GM19468 (cell line): ENCODE measurements around the gene RPE.

Experiments
- ATAC-seq: cut with Tn5 transposase; IDR thresholded peaks from one replicate; pipeline ENCODE4 v1.9.1; 2021; ENCODE audit warnings: mild to moderate bottlenecking, moderate library complexity, moderate number of reproducible peaks; ENCODE audit not compliant: unreplicated experiment; ENCODE audit errors: extremely low read depth

The RPE gene

DNA sequence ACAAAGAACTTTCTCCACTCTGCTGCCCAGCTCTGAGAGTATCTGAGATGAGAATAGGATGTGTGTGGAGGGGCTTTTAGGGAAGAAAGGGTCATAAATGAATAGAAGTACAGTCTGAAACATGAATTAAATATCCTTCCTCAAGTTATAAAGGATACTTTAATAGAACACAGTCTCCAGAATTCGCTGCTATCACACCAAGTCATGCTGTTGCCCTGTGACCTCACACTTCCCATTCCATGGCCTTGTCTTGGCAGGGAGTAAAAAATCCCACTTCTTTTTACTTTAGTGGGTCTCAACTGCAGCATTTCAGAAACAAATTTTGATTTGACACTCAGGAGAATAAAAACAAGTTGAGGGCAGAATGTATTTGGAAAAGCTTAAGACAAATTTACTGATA lies 3.8 kb upstream of the RPE start:
- ATAC-seq, result no peak

DNA sequence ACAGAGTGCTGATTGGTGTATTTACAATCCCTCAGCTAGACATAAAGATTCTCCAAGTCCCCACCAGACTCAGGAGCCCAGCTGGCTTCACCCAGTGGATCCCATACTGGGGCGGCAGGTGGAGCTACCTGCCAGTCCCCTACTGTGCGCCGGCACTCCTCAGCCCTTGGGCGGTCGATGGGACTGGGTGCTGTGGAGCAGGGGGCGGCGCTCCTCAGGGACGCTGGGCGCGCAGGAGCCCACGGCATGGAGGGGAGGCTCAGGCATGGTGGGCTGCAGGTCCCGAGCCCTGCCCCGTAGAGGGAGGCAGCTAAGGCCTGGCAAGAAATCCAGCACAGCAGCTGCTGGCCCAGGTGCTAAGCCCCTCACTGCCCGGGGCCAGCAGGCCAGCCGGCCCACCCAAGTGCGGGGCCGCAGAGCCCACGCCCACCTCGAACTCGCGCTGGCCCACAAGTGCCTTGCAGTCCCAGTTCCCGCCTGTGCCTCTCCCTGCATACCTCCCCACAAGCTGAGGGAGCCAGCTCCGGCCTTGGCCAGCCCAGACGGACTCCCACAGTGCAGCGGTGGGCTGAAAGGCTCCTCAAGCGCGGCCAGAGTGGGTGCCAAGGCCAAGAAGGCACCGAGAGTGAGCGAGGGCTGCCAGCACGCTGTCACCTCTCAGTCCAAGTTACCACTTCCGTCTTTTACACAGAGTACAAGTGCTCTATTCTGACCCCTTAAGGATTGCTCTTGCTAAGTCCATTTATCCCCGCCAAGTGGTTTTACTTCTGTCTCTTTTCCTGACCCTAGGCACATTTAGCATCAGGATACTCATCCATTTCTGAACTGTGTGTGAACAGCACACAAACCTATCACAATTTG lies 1.7 kb upstream of the RPE start:
- ATAC-seq, result no peak

DNA sequence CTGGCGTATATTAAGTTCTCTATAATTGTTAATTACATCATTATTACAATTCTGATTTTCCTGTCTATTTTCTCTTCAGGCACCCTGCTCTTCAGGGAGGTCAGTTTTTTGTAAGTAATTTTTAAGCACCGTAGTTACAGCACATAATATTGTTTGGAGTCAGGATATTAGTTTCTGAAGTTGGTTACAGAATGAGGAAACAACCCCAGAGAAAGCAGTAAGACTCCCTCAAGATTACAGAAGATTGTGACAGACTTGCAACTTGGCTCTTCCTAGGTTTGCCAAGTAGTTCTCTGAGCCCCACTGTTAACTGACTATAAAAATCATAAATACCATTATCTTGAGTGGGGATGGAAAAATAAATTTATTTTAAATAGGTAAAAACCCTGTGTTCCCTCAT lies 921 bp downstream of the RPE start:
- ATAC-seq, result no peak

DNA sequence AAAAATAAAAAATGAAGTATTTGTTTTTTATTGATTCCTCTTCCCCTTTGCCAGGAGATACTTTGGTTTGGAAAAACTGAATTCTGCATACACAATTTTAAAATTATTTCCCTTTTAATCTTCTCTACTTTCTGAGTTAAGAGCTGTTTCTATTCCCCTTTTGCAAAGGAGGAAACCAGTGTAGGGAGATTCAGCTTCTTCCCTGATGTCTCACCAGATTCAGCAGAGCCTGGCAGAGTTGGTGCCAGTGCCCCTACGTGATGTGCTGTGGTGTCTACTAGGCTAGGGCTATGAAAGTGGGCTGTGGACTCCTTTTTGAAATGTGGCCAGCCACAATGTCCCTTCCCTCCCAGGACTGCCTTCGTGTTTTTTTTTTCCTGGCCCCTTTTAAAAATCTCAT lies 2.4 kb downstream of the RPE start:
- ATAC-seq, result no peak

DNA sequence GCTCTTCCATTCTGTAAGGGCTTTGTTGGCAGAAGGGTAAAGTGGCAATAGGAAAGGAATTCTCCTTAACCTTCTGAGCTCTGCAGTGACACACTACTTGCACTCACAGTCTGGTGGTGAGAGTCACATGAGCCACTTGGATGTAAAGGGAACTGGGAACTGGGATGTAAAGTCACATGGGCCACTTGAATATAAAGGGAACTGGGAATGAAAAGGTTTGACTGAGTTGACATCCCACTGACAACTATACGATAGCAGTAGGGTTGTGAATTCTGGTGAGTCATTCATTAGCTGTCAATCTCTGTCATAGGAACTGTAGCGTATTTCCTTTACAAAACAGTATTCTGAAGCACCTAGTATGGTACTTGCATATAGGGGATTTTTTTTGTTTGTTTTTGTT lies 5.5 kb downstream of the RPE start:
- ATAC-seq, result no peak

DNA sequence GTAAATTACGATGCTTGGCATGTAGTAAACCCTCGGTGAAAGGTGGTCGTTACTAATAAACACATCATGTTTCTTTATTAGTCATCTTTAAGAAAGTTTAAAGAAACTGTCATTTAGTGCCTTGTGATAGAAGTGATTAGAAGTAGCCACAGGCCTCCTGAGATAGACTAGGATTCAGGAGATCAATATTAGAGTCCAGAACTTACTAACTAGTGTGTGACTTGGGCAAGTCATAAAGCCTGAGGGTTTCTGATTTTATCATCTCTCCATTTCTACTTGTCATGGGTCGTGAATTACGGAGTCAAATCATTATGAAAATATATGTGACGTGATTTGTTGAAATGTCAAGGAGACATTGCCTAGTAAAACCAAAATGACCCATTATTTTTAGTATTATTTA lies 6.7 kb downstream of the RPE start:
- ATAC-seq, result no peak

DNA sequence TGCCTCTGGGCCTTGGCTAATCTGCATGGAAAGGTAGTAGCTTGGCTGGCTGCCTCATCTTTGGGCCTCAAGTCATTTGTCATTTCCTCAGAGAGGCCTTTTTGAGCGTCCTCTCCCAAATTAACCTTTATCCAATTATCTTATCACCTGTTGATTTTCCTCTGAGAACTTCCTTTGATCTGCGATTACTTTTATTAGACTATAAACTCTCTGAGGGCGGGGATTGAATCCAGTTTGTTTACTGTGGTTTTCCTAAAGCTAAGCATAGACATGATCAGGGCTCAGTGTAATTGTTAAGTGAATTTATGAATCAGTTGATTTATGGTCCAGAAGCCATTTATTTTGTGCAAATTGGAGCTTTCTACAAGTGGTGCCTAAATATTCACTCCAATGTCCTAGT lies 7.5 kb downstream of the RPE start:
- no peak for ATAC-seq

DNA sequence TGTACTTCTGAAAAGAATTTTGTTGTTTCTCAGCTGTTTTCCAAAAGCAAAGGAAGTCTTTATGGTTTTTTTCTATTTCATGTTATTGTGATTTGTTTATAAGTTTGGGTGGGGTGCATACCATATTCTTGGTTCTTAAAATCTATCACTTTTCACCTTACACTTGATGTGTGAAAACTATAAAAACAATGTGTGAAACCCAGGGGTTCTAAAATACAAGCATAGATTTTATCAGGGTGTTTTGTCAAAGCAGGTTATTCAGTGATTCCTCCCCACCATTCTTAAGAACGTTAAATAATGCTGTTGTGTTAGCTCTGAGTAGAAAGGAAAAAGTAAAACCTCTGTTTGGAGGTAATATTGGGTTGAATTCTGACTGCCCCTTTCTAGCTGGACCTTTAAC lies 17.7 kb downstream of the RPE start:
- no peak for ATAC-seq

DNA sequence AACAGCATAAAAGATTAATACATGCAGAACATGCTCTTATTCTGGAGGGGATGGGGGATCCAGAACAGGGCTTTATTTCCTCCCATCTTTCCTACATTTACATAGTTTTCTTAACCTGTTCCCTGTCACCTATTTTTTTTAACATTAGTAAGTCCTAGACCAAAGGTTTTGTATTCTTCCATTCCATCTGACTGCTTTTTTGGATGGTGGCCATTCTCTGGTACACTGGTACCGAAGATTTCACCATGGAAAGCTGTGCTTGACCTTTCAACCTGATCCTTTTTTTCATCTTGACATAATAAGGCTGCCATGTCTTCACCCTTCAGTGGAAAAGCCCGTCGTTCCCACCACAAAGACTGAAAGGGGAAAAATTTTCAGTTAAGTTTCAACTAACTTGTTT lies 20.4 kb downstream of the RPE start:
- ATAC-seq, result no peak

DNA sequence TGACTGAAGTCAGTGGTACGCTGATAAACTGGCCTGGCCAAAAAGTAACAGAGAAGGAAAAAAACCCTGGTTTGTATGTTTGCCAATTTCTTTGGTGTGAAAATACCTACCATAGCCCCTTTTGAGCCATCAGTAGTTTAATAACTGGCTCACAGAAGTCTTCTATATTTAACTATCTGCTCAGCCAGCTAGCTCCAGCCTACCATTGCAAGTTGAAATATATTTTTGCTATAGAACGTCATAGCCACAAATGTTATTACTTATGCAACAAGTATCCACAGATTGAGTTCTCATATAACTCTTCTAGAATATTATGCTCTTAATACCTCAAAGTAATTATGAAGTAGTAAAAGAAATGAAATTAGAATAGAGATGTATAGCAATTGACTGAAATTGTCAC lies 25.2 kb downstream of the RPE start:
- ATAC-seq, result no peak

DNA sequence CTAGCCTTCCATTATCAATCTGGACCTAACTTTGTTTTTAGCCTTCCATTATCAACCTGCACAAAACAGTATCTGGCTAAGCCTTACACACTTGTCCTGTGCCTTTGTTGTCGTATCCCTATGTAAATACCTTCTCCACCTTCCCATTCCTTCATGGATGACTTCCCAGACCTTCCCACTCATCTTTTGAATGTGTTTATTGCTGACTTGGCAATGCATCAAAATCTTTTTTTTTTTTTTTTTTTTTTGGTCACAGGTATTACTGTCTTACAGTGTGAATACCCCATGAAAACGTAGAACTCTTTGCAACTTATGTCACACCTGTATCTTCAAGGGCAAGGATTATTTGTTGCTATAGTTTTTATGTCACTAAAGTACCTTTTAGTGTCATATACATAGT lies 25.7 kb downstream of the RPE start:
- no peak for ATAC-seq

DNA sequence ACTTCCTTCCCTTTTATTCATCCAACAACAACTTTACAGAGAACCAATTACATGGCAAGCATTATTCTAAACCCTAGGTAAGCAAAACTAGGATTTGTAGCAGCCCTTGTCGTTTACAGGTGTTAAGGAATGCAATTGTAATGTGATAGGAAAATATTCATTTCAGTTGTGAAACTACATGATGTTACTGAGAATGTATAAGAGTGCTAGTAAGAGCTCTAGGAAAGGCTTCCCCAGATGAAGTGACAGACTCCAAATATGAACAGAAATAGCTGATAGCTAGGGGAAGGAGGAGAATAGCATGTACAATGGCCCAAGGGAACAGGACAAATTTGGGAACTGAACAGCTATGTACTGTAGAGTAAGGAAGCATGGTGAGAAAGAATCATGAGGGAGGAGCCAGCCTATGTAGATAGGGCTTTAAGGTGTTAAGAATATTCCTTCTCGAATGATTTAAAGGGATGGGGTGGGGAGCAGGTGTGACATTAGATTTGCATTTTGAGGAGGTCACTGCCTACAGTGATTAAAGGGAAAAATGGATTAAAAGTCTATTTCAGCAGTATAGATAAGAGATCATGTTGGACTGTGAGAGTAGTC lies 31.7 kb downstream of the RPE start:
- ATAC-seq, result no peak

DNA sequence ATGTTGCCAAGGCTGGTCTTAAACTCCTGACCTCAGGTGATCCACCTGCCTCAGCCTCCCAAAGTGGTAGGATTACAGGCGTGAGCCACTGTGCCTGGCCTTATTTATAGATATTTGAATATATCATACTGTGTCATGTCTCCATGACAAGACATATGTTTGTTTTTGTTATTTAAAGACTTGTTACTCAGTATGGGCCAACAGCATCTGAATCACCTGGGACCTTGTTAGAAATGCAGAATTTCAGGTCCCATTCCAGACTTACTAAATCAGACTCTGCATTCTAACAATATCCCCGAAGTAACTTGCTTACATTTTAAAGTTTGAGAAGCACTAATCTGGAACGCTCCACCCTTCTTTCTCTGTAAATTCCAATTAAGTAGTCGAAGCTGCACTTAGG lies 33.2 kb downstream of the RPE start:
- no peak for ATAC-seq

DNA sequence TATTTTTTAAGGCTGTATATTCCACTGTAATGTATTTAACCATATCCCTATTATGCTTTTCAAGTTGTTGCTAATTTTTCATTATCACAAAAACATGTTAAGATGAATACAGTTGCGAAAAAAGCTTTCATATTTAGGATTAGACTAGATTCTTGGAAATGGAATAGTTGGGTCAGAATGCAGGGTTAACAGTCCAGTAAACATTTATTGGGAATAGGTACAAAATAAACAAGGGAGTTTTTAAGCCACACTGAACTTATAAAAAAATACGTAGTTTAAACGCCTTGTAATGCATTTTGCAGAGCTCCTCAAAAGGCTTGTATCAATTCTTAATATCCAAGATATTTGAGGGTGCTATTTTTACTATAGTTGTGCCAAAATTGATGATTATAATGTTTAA lies 35.6 kb downstream of the RPE start:
- ATAC-seq, result no peak

DNA sequence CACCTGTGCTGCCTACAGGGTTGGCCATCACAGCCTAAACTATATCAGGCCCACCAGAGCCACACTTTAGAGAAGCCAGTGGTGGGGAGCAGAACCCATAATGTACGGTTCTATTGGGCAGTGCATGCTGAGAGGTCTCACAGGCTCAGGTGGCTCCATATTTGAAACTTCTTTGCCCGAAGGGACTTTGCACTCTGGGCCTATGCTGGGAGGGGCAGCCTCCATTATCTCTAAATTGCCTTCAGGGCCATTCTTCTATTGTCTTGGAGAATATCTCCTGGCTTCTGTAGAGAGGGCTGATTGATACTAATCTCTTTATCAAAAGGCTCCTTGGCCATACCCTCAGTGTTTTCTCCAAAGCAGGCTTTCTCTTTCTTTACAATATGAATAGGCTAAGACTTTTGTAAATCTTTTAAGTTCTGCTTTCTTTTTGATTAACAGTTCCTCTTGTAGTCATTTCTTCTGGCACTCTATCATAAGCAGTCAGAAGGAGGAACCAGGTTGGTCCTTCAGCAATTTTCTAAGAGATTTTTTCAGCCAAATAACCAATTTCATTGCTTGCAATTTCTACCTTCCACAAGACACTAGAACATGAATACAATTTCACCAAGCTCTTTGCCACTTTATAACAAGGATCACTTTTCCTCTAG lies 44.5 kb downstream of the RPE start:
- ATAC-seq, result no peak

DNA sequence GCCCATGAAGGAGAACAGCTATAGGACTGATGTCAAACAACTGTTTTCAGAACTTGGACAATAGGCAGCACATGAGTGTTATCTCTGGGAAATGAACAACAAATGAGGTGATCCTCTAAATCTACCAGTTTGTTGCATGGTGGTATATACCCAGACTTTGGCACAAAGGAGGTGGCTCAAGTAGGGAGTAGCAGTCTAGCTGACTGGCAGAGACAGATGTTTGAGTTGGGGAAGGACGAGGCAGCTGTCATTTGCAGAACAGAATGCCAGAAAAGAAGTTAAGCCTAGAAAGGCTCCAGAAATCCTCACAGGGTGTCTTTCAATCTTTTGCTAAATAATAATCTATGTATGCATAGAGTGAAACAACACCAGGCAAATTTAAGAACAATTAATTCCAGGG lies 47.4 kb downstream of the RPE start:
- no peak for ATAC-seq

DNA sequence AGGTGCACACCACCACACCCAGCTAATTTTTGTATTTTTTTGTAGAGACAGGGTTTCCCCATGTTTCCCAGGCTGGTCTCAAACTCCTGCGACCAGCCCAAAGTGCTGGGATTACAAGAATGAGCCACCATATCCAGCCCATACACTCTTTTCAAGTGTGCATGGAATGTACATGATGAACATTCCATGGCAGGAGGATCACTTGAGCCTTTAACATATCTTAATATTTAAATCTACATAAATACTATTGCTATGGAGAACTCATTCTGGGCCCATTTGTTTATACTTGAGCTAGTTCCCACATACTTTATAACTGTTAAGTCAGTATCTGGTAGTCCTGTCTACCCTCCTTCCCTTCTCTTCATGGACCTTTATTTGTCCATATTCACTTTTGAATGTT lies 48.4 kb downstream of the RPE start:
- no peak for ATAC-seq

DNA sequence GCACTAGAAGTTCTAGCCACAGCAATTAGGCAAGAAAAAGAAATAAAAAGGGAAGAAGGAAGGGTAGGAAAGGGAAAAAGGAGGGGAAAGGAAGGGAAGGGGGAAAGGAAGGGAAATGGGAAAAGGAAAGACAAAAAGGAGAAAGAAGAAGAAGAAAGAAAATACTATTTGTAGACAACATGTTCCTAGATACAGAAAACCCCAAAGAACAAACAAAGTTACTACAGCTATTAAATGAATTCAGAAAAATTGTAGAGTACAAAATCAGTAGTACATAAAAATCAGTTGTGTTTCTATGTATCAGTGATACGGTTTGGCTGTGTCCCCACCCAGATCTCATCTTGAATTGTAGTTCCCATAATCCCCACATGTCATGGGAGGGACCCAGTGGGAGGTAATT lies 52.3 kb downstream of the RPE start:
- ATAC-seq, result no peak

DNA sequence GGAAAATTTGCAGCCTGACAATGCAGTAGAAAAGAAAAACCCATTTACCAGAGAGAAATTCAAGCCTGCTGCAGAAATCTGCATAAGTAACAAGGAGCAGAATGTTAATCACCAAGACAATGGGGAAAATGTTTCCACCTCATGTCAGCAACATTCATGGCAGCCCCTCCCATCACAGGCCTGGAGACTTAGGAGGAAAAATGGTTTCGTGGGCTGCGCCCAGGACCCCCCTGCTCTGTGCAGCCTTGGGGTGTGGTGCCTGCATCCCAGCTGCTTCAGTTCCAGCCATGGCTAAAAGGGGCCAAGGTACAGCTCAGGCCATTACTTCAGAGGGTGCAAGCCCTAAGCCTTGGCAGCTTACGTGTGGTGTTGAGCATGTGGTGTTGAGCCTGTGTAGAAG lies 53.4 kb downstream of the RPE start:
- no peak for ATAC-seq

DNA sequence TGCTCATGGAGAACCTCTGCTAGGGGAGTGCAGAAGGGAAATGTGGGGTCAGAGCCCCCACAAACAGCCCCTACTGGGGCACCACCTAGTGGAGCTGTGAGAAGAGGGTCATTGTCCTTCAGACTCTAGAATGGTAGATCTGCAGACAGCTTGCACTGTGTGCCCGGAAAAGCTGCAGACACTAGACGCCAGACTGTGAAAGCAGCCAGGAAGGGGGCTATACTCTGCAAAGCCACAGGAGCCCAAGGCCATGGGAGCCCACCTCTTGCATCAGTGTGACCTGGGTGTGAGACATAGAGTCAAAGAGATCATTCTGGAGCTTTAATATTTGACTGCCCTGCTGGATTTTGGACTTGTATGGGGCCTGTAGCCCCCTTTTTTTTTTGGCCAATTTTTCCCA lies 60.9 kb downstream of the RPE start:
- no peak for ATAC-seq
